Keratinocyte (primary cell): ENCODE results near the gene MYMK. TPM values are rescaled to one million over a fixed set of nuclear protein-coding genes. Genes with fewer than 3 reads are reported as not detected.

Experiments used
- DNase-seq: peaks from one replicate; pipeline ENCODE4 v3.0.0-alpha.2; 2011; ENCODE audit warnings: low read depth, missing footprints, low spot score
- FAIRE-seq: peaks from 2 replicates; lab custom pipeline; 2011; peaks lifted over from hg19 to GRCh38; lab: Jason Lieb, UNC
- H2AFZ ChIP-seq: 2 replicates; pipeline ENCODE4 v1.6.0; 2012; ENCODE audit warnings: low read length, control low read depth, inconsistent platforms; ENCODE audit not compliant: control insufficient read depth
- H3K27ac ChIP-seq: 2 replicates; pipeline ENCODE4 v1.5.1; 2011; ENCODE audit warnings: low read length; ENCODE audit not compliant: control insufficient read depth, insufficient read depth
- H3K27me3 ChIP-seq: 3 replicates; pipeline ENCODE4 v1.6.0; 2011; ENCODE audit warnings: low read length; ENCODE audit not compliant: control insufficient read depth, insufficient read depth; ENCODE audit errors: extremely low read depth
- H3K36me3 ChIP-seq, 2 experiments: 2 replicates in 1 of 2; 3 replicates in 1 of 2; pipeline ENCODE4 v1.5.1; 2011; ENCODE audit warnings: low read length in 2 of 2, mild to moderate bottlenecking in 1 of 2; ENCODE audit not compliant: control insufficient read depth in 2 of 2, insufficient read depth in 2 of 2; ENCODE audit errors: extremely low read depth in 1 of 2
- H3K4me1 ChIP-seq: 3 replicates; pipeline ENCODE4 v1.5.1; 2011; ENCODE audit warnings: low read length; ENCODE audit not compliant: control insufficient read depth, insufficient read depth; ENCODE audit errors: extremely low read depth
- H3K4me2 ChIP-seq: 3 replicates; pipeline ENCODE4 v1.6.0; 2011; ENCODE audit warnings: low read depth, low read length; ENCODE audit not compliant: control insufficient read depth, insufficient read depth; ENCODE audit errors: extremely low read depth
- H3K4me3 ChIP-seq, 3 experiments: fragments of 200-600 bp in 1 of 3; sonication (generic) in 1 of 3; 2 replicates in 2 of 3; 3 replicates in 1 of 3; pipeline ENCODE4 v1.5.1; 2011 to 2016; ENCODE audit warnings: low read length in 3 of 3, mild to moderate bottlenecking in 3 of 3, control low read depth in 2 of 3, inconsistent platforms in 1 of 3, low read depth in 1 of 3, mixed read lengths in 1 of 3, mixed run types in 1 of 3, moderate library complexity in 1 of 3; ENCODE audit not compliant: control insufficient read depth in 2 of 3, insufficient read depth in 2 of 3; ENCODE audit errors: extremely low read depth in 1 of 3
- H3K79me2 ChIP-seq: 2 replicates; pipeline ENCODE4 v1.6.0; 2012; ENCODE audit warnings: low read length; ENCODE audit not compliant: control insufficient read depth, insufficient read depth
- H3K9ac ChIP-seq: 3 replicates; pipeline ENCODE4 v1.6.0; 2011; ENCODE audit warnings: low read length; ENCODE audit not compliant: control insufficient read depth, insufficient read depth; ENCODE audit errors: extremely low read depth
- H3K9me1 ChIP-seq: 3 replicates; pipeline ENCODE4 v1.6.0; 2011; ENCODE audit warnings: low read length; ENCODE audit not compliant: control insufficient read depth, insufficient read depth; ENCODE audit errors: extremely low read depth
- H3K9me3 ChIP-seq: 2 replicates; pipeline ENCODE4 v1.5.1; 2012; ENCODE audit warnings: low read depth, low read length; ENCODE audit not compliant: control insufficient read depth
- H4K20me1 ChIP-seq: 3 replicates; pipeline ENCODE4 v1.6.0; 2011; ENCODE audit warnings: low read length; ENCODE audit not compliant: control insufficient read depth, insufficient read depth; ENCODE audit errors: extremely low read depth
- EZH2 ChIP-seq: IDR thresholded peaks from one replicate; pipeline ENCODE4 v1.6.1; 2012; ENCODE audit warnings: inconsistent platforms, mild to moderate bottlenecking, low read length, moderate library complexity
- dilution Hi-C: fragments of 300-500 bp; cut with MboI; formaldehyde crosslinking; loops from one replicate; pipeline ENCODE4 v1.7.0; 2020; ENCODE audit warnings: low sequenced_read_pairs; ENCODE audit not compliant: extremely low pct_ligation_motif_present
- polyA plus RNA-seq, 5 experiments: library from polyadenylated mRNA; depleted of rRNA in 3 of 5; stranded (reverse) in 3 of 5; stranded (forward) in 1 of 5; unstranded in 1 of 5; fragments of >200 nt; gene quantifications; 1 replicate in 1 of 5; 2 replicates in 3 of 5; 3 replicates in 1 of 5; pipeline versions ENCODE4 v1.2.1 to v1.2.3, GENCODE V29; 2011 to 2012; ENCODE audit warnings: missing spikeins in 2 of 5, low read depth in 1 of 5, low replicate concordance in 1 of 5
- TF ChIP-seq, protein P1 (sequence below), 3 experiments: IDR thresholded peaks in 1 of 3; conservative IDR thresholded peaks in 1 of 3; optimal IDR thresholded peaks in 1 of 3; 2 replicates in 2 of 3; 3 replicates in 1 of 3; pipeline versions ENCODE3 to v1.5.1; 2011; ENCODE audit warnings: low read length in 3 of 3, mild to moderate bottlenecking in 3 of 3, moderate library complexity in 2 of 3, control low read depth in 1 of 3, inconsistent platforms in 1 of 3; ENCODE audit not compliant: insufficient read depth in 2 of 3; ENCODE audit errors: extremely low read depth in 1 of 3

The MYMK gene
- polyA plus RNA-seq, 1 donor (not counting 4 experiments of a cell fraction or from before 2014, with no cell fraction given), result not detected

DNA sequence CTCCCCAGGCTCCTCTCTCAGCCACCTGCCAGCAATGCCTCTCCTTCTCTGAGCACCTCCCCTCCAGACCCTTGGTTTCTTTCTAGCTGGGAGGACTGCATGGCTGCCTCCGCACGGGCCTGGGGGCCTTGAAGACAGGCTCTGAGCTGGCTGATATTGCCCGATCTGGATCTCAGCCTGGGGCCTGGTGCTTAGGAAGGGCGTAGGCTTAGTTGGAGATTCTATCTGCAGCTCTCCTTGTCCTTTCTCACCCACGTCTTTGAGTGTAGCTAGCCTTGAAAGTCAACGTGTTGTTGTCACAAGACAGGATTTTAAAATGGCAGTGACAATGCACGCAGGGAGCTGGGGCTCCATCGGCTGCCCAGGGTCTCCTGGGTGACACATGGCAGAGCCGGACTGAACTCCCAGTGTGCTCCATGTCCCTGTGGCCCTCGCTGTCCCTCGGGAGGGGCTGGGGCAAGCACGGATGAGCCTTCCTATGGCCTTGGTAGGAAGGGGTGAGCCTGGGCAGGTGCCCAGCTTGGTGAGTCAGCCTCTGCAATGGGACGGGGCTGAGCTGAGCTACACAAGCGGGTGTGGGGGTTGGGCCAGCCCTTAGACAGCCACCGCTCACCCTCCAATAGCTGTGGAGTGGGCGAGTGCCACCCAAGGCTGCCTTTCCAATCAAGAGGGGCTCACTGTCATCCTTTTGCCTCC lies 19.2 kb upstream of the MYMK start:
- no peak overlapping the region for H3K9ac ChIP-seq
- no peaks in the 10 kb centered on the region for H3K36me3 ChIP-seq
- H3K9me1 ChIP-seq, result no peaks in the 10 kb centered on the region
- H3K4me1 ChIP-seq, result no peaks in the 10 kb centered on the region
- H4K20me1 ChIP-seq, result no peaks in the 10 kb centered on the region
- DNase-seq, result no peak
- FAIRE-seq, result no peak
- no peak overlapping the region for H3K27ac ChIP-seq
- dilution Hi-C loops, result no loop called here
- H3K9me3 ChIP-seq, result no peaks in the 10 kb centered on the region
- H2AFZ ChIP-seq, result no peak overlapping the region
- no peaks in the 10 kb centered on the region for H3K79me2 ChIP-seq
- no peak for TF ChIP-seq EZH2
- TF ChIP-seq, protein P1, sequence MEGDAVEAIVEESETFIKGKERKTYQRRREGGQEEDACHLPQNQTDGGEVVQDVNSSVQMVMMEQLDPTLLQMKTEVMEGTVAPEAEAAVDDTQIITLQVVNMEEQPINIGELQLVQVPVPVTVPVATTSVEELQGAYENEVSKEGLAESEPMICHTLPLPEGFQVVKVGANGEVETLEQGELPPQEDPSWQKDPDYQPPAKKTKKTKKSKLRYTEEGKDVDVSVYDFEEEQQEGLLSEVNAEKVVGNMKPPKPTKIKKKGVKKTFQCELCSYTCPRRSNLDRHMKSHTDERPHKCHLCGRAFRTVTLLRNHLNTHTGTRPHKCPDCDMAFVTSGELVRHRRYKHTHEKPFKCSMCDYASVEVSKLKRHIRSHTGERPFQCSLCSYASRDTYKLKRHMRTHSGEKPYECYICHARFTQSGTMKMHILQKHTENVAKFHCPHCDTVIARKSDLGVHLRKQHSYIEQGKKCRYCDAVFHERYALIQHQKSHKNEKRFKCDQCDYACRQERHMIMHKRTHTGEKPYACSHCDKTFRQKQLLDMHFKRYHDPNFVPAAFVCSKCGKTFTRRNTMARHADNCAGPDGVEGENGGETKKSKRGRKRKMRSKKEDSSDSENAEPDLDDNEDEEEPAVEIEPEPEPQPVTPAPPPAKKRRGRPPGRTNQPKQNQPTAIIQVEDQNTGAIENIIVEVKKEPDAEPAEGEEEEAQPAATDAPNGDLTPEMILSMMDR (optimal IDR thresholded peaks at IDR 0.05 in 1 of 3, IDR thresholded peaks at IDR 0.05 in 1 of 3, conservative IDR thresholded peaks at IDR 0.05 in 1 of 3; ENCODE audit: extremely low read depth in 1 of 3, insufficient read depth in 2 of 3, low read length in 3 of 3), result no peak
- H3K27me3 ChIP-seq, result peaks cover 19% of the 10 kb centered on the region
- no peak overlapping the region for H3K4me2 ChIP-seq
- H3K4me3 ChIP-seq, result no peak overlapping the region

DNA sequence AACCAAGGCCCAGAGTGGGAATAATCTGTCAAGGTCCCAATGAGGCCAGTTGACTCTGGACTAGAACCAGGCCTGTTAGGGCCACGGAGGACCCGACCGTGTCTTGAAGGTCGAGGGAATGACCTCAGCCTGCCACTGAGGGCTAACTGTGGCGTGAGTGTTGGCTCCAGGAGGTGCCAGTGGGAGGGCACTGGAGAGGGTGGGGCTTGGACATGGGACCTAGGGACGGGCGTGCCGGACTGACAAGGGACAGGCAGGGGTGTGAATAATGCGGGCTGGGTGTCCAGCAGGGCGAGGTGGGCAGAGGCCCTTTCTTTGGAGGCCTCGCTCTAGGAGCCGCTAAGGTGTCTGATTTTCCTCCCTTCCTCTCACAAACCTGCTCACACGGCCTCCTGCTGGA lies 17.2 kb upstream of the MYMK start:
- no peak for DNase-seq
- peaks cover 9% of the 10 kb centered on the region for H3K4me1 ChIP-seq
- no peaks in the 10 kb centered on the region for H3K79me2 ChIP-seq
- no peak overlapping the region for H3K4me3 ChIP-seq
- TF ChIP-seq, protein P1 (optimal IDR thresholded peaks at IDR 0.05 in 1 of 3, IDR thresholded peaks at IDR 0.05 in 1 of 3, conservative IDR thresholded peaks at IDR 0.05 in 1 of 3; ENCODE audit: extremely low read depth in 1 of 3, insufficient read depth in 2 of 3, low read length in 3 of 3), result no peak
- TF ChIP-seq EZH2, result no peak
- H2AFZ ChIP-seq, result no peak overlapping the region
- H3K27me3 ChIP-seq, result peaks cover 31% of the 10 kb centered on the region
- no peaks in the 10 kb centered on the region for H3K9me3 ChIP-seq
- dilution Hi-C loops, result no loop called here
- no peaks in the 10 kb centered on the region for H4K20me1 ChIP-seq
- no peaks in the 10 kb centered on the region for H3K9me1 ChIP-seq
- H3K4me2 ChIP-seq, result no peak overlapping the region
- no peak overlapping the region for H3K9ac ChIP-seq
- H3K27ac ChIP-seq, result no peak overlapping the region
- H3K36me3 ChIP-seq, result no peaks in the 10 kb centered on the region
- no peak for FAIRE-seq
